ENCODE measurements around the gene WFIKKN2.
A peak's percentile ranks its signal among the peaks of the same experiment; 100 is the strongest.

- TF ChIP-seq EZH2 (IDR thresholded peaks at IDR 0.05; ENCODE audit: insufficient read depth, low read length) (no peak), CTCF (IDR thresholded peaks at IDR 0.05; ENCODE audit: insufficient read depth, low read depth, low read length) (peak; percentile 42)
Observed at GRCh38 chr17:50863221-50863843, 27.9 kb downstream of the WFIKKN2 start.
